Lung microvascular endothelial cell (primary cell): Measurements from ENCODE around the gene ZMYND8. TPM values are rescaled to one million over a fixed set of nuclear protein-coding genes. Genes with fewer than 3 reads are reported as not detected.
"Not testable (repeated sequence)": the region's sequence is repeated elsewhere in the genome, so short reads cannot be mapped to it uniquely, and the experiment has no call there.

Experiments used
- DNase-seq, 2 donors: peaks; one replicate each; pipeline versions ENCODE4 v3.0.0 to v3.0.0-alpha.2; 2010; ENCODE audit warnings: low read depth in 2 of 2
- total RNA-seq: library from RNA; depleted of rRNA; stranded (reverse); fragments of >200 nt; gene quantifications from 2 replicates; pipeline ENCODE4 v1.2.1, GENCODE V29; 2014

ZMYND8 gene
- 34.2 and 74.8 TPM in 2 replicates for total RNA-seq

GRCh38 chr20:47356526-47357295 lies at the start of gene ZMYND8:
ZMYND8 (minus strand) TSS chr20:47356699; CDS start chr20:47356670, 29 bp downstream.
- DNase-seq: peak; percentile 91 to 93

DNA sequence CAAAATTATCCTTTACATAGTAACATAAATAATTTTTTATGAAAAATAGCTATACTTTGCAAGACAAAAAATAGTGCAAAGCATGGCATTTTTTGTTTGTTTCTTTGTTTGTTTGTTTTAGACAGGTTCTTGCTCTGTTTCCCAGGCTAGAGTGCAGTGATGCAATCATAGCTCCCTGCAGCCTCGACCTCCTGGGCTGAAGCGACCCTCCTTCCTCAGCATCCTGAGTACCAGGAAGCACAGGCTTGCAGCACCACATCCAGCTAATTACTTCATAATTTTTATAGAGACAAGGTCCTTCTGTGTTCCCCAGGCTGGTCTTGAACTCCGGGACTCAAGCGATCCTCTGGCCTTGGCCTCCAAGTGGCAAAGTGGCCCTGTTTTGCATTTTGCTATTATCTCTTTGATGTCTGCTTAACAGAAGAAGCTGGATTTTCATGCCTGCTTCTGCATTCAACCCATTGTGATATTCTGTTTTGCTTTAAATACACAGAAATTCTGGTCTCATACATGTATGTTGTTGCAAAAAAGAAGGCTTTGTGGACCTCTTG lies 49.4 kb upstream of the ZMYND8 start:
- DNase-seq: peak in 1 of 2 donors; percentile 16

DNA sequence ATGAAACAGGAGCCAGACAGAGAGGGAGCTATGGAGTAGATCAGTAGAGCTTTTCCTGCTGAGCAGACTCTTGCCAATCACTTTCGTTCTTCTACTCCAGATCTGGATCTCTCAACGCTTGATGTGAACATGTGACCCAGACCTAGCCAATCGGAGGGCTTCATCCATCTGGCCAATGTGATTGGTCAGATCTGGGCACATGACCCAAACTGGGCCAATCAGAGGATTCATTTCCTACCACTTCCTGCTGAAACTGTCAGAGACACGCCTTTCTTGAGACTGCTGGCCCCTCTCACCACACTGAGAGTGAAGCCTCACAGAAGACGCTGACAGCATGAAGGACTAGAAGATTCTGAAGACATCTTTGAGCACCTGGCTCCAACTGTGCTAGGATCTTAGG lies 44.2 kb upstream of the ZMYND8 start:
- DNase-seq: no peak

DNA sequence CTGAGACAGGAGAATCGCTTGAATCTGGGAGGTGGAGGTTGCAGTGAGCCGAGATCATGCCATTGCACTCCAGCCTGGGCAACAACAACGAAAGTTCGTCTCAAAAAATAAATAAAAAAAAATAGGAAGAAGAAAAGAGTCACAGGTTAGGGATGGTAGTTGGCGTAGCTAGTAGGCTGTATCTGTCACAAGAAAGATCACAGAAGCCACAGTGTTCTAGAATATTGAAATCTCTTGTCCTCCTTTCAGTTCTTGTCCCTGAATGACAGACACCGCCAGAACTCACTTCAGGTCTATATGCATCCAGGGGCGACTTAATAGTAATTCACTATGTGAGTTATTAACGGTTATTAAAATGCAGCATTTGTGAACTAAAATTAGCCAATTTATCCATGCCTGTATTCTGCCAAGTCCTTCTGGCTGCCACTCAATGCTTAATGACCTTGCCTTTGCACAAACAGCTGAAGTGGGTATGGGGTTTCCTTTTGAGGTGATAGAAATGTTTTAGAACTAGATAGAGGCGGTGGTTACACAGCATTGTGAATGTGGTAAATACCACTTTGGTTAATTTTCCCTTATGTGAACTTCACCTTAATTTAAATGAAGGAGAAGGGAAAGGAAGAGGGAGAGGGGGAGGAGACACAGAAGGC lies 41.3 kb upstream of the ZMYND8 start:
- DNase-seq: no peak

DNA sequence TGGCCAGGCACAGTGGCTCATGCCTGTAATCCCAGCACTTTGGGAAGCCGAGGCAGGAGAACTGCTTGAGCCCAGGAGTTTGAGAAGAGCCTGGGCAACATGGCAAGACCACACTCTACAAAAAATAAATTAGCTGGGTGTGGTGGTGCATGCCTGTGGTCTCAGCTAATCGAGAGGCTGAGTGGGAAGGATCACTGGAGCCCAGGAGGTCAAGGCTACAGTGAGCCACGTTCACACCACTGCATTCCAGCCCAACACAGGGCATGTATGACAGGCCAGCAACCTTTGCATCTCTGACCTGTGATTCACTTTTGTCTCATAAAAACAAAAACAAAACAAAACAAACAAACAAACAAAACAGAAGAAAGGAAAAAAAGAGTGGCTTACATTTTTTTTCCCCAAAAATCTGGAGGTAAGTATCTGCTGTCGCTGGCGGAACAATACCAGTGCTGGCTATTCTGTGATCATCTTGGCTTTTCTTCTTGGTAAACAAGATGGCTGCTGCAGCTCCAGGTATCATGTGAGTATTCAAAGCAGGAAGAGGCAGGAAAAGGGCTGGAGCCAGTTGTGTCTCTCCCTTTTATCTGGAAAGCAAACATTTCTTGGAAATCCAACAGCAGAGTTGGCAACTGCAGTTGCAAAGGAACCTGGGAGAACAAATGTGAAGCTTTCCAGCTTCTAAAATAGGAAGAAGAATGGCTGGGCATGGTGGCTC lies 40.4 kb upstream of the ZMYND8 start:
- DNase-seq: no peak

DNA sequence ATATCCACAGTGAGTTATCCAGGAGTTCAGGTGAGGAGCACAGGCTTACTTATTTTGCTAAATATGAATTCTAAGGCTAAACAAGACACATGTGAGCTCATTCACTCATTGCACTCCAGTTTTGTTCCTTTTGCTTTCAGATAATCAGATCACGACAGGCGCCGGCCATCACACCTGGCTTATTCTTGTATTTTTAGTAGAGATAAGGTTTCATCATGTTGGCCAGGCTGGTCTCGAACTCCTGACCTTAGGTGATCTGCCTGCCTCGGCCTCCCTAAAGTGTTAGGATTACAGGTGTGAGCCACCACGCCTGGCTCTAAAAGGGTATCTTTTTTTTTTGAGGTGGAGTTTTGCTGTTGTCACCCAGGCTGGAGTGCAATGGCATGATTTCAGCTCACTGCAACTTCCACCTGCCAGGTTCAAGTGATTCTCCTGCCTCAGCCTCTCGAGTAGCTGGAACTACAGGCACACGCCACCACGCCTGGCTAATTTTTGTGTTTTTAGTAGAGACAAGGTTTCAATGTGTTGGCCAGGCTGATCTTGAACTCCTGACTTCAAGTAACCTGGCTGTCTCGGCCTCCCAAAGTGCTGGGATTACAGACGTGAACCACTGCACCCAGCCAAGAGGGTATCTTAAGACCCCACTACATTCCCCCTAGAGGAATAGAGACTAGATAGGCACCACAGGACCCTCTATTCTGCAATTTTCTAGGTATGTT lies 37.5 kb upstream of the ZMYND8 start:
- DNase-seq: not testable (repeated sequence)

GRCh38 chr20:47392721-47393073 lies 36.2 kb upstream of the ZMYND8 start:
- peak in 1 of 2 donors; percentile 26 for DNase-seq

DNA sequence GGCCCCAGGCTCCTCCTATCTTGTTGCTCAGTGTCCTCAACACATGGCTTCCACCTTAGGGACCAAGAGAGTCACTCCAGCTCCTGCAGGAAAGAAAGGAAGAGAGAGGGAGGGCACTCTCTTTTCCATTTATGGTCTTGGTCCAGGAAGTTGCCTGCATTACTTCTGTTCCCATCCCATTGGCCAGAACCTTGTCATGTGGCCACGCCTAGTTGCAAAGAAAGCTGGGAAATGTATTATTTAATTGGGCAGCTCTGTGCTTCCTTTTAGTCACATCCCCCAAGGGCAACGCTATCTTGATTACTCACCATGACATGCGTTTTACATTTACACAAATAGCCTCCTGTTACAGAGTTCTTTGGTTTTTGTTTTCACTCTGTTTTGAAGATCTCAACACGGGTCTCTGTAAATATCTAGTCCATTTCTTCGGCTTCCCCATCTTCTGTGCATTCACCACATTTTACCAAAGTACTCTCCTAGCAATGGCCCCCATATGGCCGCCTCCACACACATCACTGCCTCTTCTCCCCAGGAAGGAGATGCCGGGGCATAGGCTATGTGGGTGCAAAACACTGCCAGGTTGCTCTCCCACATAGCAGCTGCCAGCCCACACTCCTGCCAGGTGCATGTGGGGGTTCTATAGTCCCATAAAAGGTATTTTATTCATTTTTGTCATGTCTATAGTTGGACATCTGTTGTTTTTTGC lies 35.7 kb upstream of the ZMYND8 start:
- peak; percentile 67 to 94 for DNase-seq

GRCh38 chr20:47391276-47392010 lies 34.9 kb upstream of the ZMYND8 start:
- no peak for DNase-seq

GRCh38 chr20:47389867-47390347 lies 33.4 kb upstream of the ZMYND8 start:
- peak in 1 of 2 donors; percentile 85 for DNase-seq

GRCh38 chr20:47385968-47386367 lies 29.5 kb upstream of the ZMYND8 start:
- not testable (repeated sequence) for DNase-seq

DNA sequence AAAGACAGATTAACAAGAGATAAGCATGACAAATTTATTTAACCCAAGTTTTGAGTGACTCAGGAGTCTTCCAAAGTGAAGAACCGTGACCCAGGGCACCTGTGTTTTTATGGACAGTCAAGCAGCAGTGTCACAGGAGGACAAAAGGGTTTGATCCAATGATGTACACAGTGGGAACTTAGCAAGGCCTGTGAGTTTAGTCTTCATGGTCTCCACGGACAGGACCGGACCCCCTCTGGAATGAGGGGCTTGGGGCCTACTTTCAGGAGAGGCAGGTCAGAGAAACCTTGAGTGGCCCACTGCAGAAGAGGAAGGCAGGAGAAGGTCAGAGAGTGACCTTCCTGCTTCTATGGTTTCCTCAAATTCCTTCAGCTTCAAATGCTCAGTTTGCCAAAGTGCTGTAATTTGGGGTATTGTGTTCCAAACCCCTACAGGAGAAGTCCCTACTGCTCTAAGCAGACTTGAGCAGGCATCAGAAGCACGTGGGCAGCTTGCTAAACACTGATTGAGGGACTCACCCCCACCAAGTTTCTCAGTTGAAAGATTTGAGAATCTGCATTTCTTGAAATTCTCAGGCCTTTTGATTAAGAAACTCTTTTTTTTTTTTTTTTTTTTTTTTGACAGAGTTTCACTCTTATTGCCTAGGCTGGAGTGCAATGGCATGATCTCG lies 26.4 kb upstream of the ZMYND8 start:
- no peak for DNase-seq

DNA sequence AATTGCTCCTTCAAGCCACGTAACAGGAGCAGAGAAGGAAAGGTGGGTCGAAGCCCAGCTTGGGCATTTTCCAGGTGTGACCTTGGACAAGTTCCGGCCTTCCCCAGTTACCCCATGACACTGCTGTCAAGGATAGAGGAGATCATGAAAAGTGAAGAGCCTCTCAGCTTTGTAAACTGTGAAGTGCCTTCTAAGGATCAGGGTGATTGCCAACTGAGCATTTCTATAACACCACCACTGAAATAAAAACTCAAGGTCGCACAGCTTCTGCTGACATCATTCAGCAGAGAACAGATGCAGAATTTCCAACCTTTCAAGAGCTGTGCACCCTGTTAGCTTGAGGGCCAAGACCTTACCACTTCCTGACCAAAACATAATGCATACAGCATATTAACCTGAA lies 24.0 kb upstream of the ZMYND8 start:
- DNase-seq: no peak

DNA sequence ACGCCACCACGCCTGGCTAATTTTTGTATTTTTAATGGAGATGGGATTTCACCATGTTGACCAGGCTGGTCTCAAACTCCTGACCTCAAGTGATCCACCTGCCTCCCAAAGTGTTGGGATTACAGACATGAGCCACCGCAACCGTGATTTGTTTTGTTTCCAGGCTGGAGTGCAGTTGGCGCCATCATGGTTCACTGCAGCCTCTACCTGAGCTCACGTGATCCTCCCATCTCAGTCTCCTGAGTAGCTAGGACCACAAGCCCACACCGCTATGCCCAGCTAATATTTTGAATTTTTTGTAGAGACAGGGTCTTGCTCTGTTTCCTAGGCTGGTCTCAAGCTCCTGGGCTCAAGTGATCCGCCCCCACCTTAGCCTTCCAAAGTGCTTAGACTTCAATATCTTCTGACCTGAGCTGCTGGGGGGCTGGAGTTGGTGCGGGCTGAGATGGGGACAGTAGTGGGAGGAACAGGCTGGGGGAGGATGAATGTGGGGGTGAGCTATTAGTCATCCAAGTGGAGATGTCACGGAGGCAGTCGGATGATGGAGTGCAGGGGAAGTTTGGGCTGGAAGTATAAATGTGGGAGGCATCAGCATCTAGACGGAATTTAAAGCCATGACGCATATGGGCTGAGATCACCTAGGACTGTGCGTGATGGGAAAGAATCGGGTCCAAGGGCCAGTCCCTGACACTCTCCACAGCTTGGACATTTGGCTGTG lies 23.1 kb upstream of the ZMYND8 start:
- peak in 1 of 2 donors; percentile 89 for DNase-seq

DNA sequence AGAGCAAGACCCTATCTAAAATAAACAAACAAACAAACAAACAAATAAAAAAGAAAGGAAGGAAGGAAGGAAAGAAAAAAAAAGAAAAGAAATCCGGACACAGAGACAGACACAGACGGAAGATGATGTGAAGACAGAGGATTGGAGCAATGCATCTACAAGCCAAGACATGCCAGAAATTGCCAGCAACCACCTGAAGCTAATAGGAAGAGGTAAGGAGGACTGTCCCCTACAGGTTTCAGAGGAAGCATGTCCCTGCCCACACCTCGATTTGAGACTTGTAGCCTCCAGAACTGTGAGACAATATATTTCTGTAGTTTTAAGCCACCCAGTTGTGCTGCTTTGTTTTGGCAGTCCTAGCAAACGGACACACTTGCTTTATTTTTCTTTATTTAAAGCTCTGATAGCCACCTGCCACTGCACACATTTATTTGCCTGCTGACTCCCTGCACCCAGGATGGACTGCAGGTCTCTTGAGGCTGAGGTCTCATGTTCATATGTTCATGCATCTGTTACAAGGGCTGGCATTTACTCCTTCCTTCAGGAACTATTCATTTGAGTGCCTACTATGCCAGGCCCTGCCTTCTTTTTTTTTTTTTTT lies 20.7 kb upstream of the ZMYND8 start:
- no peak for DNase-seq

GRCh38 chr20:47376096-47376643 lies 19.7 kb upstream of the ZMYND8 start:
- not testable (repeated sequence) for DNase-seq

DNA sequence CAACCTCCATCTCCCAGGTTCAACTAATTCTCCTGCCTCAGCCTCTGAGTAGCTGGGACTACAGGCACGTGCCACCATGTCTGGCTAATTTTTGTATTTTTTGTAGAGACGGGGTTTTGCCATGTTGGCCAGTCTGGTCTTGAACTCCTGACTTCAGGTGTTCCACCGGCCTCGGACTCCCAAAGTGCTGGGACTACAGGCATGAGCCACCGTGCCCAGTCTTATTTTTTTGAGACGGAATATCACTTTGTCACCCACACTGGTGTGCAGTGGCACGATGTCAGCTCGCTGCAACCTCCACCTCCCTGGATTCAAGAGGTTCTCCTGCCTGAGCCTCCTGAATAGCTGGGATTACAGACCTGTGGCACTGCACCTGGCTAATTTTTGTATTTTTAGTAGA lies 17.6 kb upstream of the ZMYND8 start:
- DNase-seq: not testable (repeated sequence)

GRCh38 chr20:47373206-47373733 lies 16.8 kb upstream of the ZMYND8 start:
- no peak for DNase-seq
